Duodenal mucosa (tissue), 2 donors: Measurements from ENCODE around the gene ZCCHC4.

Experiments used
- H3K27ac ChIP-seq: one replicate; pipeline ENCODE4 v1.7.0; 2013; ENCODE audit warnings: low read depth, low read length
- H3K27me3 ChIP-seq, 2 donors: one replicate each; pipeline ENCODE4 v1.7.0; 2013; ENCODE audit warnings: low read length in 2 of 2, control low read depth in 1 of 2; ENCODE audit not compliant: insufficient read depth in 2 of 2, control insufficient read depth in 1 of 2
- H3K36me3 ChIP-seq, 2 donors: one replicate each; pipeline ENCODE4 v1.7.0; 2013; ENCODE audit warnings: low read length in 2 of 2, control low read depth in 1 of 2; ENCODE audit not compliant: insufficient read depth in 2 of 2, control insufficient read depth in 1 of 2
- H3K4me1 ChIP-seq, 2 donors: one replicate each; pipeline ENCODE4 v1.7.0; 2013; ENCODE audit warnings: low read length in 2 of 2, control low read depth in 1 of 2; ENCODE audit not compliant: insufficient read depth in 2 of 2, control insufficient read depth in 1 of 2
- H3K4me3 ChIP-seq, 2 donors: one replicate each; pipeline ENCODE4 v1.7.0; 2013; ENCODE audit warnings: low read length in 2 of 2, low read depth in 1 of 2
- H3K9ac ChIP-seq, 2 donors: one replicate each; pipeline ENCODE4 v1.7.0; 2013; ENCODE audit warnings: low read length in 2 of 2, low read depth in 1 of 2
- H3K9me3 ChIP-seq, 2 donors: one replicate each; pipeline ENCODE4 v1.7.0; 2013; ENCODE audit warnings: low read length in 2 of 2, control low read depth in 1 of 2; ENCODE audit not compliant: control insufficient read depth in 1 of 2

ZCCHC4 gene

GRCh38 chr4:25312496-25313200 is at the start of gene ZCCHC4:
Gene ZCCHC4, plus strand, starts transcription at chr4:25312774. Its CDS starts 36 bp downstream, at chr4:25312810.
- Histone ChIP-seq H3K9me3 (no peaks in the 10 kb centered on the region), H3K4me3 (peak within 1 kb of the TSS; percentile 80 to 95), H3K36me3 (peaks cover 0 to 5% of the 10 kb centered on the region in 2 donors), H3K9ac (peak within 1 kb of the TSS; percentile 76 to 83), H3K4me1 (peaks cover 9 to 10% of the 10 kb centered on the region in 2 donors), H3K27ac (peak within 1 kb of the TSS; percentile 80), H3K27me3 (no peaks in the 10 kb centered on the region)

- H3K9ac ChIP-seq = no peak overlapping the region
- no peaks in the 10 kb centered on the region for H3K4me1 ChIP-seq
- no peaks in the 10 kb centered on the region for H3K27me3 ChIP-seq
- H3K9me3 ChIP-seq = no peaks in the 10 kb centered on the region
- no peak overlapping the region for H3K27ac ChIP-seq
- no peak overlapping the region for H3K4me3 ChIP-seq
- H3K36me3 ChIP-seq = peaks cover 7 to 28% of the 10 kb centered on the region in 2 donors
Observed at GRCh38 chr4:25271866-25272265, 40.7 kb upstream of the ZCCHC4 start.

- Histone ChIP-seq H3K4me3 (no peak overlapping the region), H3K4me1 (no peaks in the 10 kb centered on the region), H3K9me3 (no peaks in the 10 kb centered on the region), H3K27ac (no peak overlapping the region), H3K36me3 (peaks cover 0 to 21% of the 10 kb centered on the region in 2 donors), H3K9ac (no peak overlapping the region), H3K27me3 (no peaks in the 10 kb centered on the region)
Observed at GRCh38 chr4:25280210-25280609, 32.4 kb upstream of the ZCCHC4 start.

GRCh38 chr4:25283948-25284347 is 28.6 kb upstream of the ZCCHC4 start:
- Histone ChIP-seq H3K4me1 (no peaks in the 10 kb centered on the region), H3K9me3 (no peaks in the 10 kb centered on the region), H3K27me3 (no peaks in the 10 kb centered on the region), H3K4me3 (no peak overlapping the region), H3K27ac (no peak overlapping the region), H3K9ac (no peak overlapping the region), H3K36me3 (peaks cover 0 to 14% of the 10 kb centered on the region in 2 donors)

- Histone ChIP-seq H3K36me3 (peaks cover 0 to 14% of the 10 kb centered on the region in 2 donors), H3K4me1 (no peaks in the 10 kb centered on the region), H3K27me3 (no peaks in the 10 kb centered on the region), H3K27ac (no peak overlapping the region), H3K9ac (no peak overlapping the region), H3K4me3 (no peak overlapping the region), H3K9me3 (no peaks in the 10 kb centered on the region)
Observed at GRCh38 chr4:25284466-25284865, 28.1 kb upstream of the ZCCHC4 start.

- H3K4me1 ChIP-seq = no peaks in the 10 kb centered on the region
- H3K9me3 ChIP-seq = no peaks in the 10 kb centered on the region
- no peaks in the 10 kb centered on the region for H3K27me3 ChIP-seq
- no peak overlapping the region for H3K4me3 ChIP-seq
- no peak overlapping the region for H3K9ac ChIP-seq
- no peak overlapping the region for H3K27ac ChIP-seq
- no peaks in the 10 kb centered on the region for H3K36me3 ChIP-seq
Observed at GRCh38 chr4:25290490-25291067, 22.0 kb upstream of the ZCCHC4 start.

GRCh38 chr4:25291158-25291733 is 21.3 kb upstream of the ZCCHC4 start:
- Histone ChIP-seq H3K4me3 (no peak overlapping the region), H3K36me3 (no peaks in the 10 kb centered on the region), H3K27me3 (no peaks in the 10 kb centered on the region), H3K9me3 (no peaks in the 10 kb centered on the region), H3K9ac (no peak overlapping the region), H3K4me1 (no peaks in the 10 kb centered on the region), H3K27ac (no peak overlapping the region)

- H3K27ac ChIP-seq = no peak overlapping the region
- H3K4me3 ChIP-seq = no peak overlapping the region
- H3K9ac ChIP-seq = no peak overlapping the region
- H3K27me3 ChIP-seq = peaks cover 0 to 3% of the 10 kb centered on the region in 2 donors
- H3K36me3 ChIP-seq = no peaks in the 10 kb centered on the region
- peaks cover 0 to 5% of the 10 kb centered on the region in 2 donors for H3K4me1 ChIP-seq
- H3K9me3 ChIP-seq = no peaks in the 10 kb centered on the region
Observed at GRCh38 chr4:25297528-25298242, 14.9 kb upstream of the ZCCHC4 start.

- Histone ChIP-seq H3K9me3 (no peaks in the 10 kb centered on the region), H3K27ac (no peak overlapping the region), H3K27me3 (peaks cover 0 to 3% of the 10 kb centered on the region in 2 donors), H3K9ac (no peak overlapping the region), H3K4me3 (no peak overlapping the region), H3K36me3 (no peaks in the 10 kb centered on the region), H3K4me1 (peaks cover 0 to 5% of the 10 kb centered on the region in 2 donors)
Observed at GRCh38 chr4:25299476-25300203, 12.9 kb upstream of the ZCCHC4 start.
